Liver (tissue), 9 donors: ENCODE data around the gene FAM124A. TPM values are rescaled to one million over a fixed set of nuclear protein-coding genes. Genes with fewer than 3 reads are reported as not detected.

Experiments
- DNase-seq: peaks from one replicate; pipeline ENCODE4 v3.0.0-alpha.2; 2017; ENCODE audit warnings: low spot score
- H3K27ac ChIP-seq, 2 donors: one replicate each; pipeline ENCODE4 v1.7.0; 2013; ENCODE audit warnings: inconsistent platforms in 2 of 2, low read length in 2 of 2, control low read depth in 1 of 2, low read depth in 1 of 2, mild to moderate bottlenecking in 1 of 2
- H3K27me3 ChIP-seq, 4 donors: one replicate each; pipeline versions ENCODE4 v1.6.1 to v1.7.0; 2013; ENCODE audit warnings: low read length in 3 of 4, inconsistent platforms in 1 of 4, mild to moderate bottlenecking in 1 of 4, moderate library complexity in 1 of 4; ENCODE audit not compliant: control insufficient read depth in 4 of 4, insufficient read depth in 4 of 4
- H3K36me3 ChIP-seq, 4 donors: one replicate each; pipeline versions ENCODE4 v1.6.1 to v1.7.0; 2013; ENCODE audit warnings: low read length in 3 of 4, mild to moderate bottlenecking in 3 of 4, low read depth in 1 of 4, moderate library complexity in 1 of 4; ENCODE audit not compliant: control insufficient read depth in 4 of 4, insufficient read depth in 3 of 4
- H3K4me1 ChIP-seq, 4 donors: one replicate each; pipeline versions ENCODE4 v1.6.1 to v1.7.0; 2013; ENCODE audit warnings: low read length in 3 of 4, mild to moderate bottlenecking in 3 of 4, moderate library complexity in 1 of 4; ENCODE audit not compliant: control insufficient read depth in 4 of 4, insufficient read depth in 4 of 4
- H3K4me3 ChIP-seq, 3 donors: one replicate each; pipeline versions ENCODE4 v1.6.1 to v1.7.0; 2013; ENCODE audit warnings: low read length in 3 of 3, control low read depth in 1 of 3, low read depth in 1 of 3, mild to moderate bottlenecking in 1 of 3
- H3K9ac ChIP-seq, 2 donors: one replicate each; pipeline ENCODE4 v1.7.0; 2013; ENCODE audit warnings: low read length in 2 of 2, mild to moderate bottlenecking in 2 of 2, moderate library complexity in 2 of 2, control low read depth in 1 of 2, low read depth in 1 of 2
- H3K9me3 ChIP-seq, 4 donors: one replicate each; pipeline versions ENCODE4 v1.6.1 to v1.7.0; 2013; ENCODE audit warnings: low read length in 3 of 4; ENCODE audit not compliant: control insufficient read depth in 4 of 4
- EGR1 ChIP-seq, 2 donors: IDR thresholded peaks; 2 replicates each; pipeline ENCODE4 v1.6.1; 2016 to 2018; ENCODE audit warnings: antibody characterized with exemption in 2 of 2, low read depth in 2 of 2
- FOXA1 ChIP-seq: IDR thresholded peaks from 2 replicates; pipeline ENCODE4 v1.6.1; 2016; ENCODE audit warnings: antibody characterized with exemption
- FOXA2 ChIP-seq: IDR thresholded peaks from 2 replicates; pipeline ENCODE4 v1.6.1; 2016; ENCODE audit warnings: antibody characterized with exemption
- HNF4A ChIP-seq, 2 donors: conservative IDR thresholded peaks; 2 replicates each; pipeline ENCODE4 v1.6.1; 2016; ENCODE audit warnings: antibody characterized with exemption in 2 of 2, mild to moderate bottlenecking in 2 of 2
- HNF4G ChIP-seq: IDR thresholded peaks from 2 replicates; pipeline ENCODE4 v1.6.1; 2016; ENCODE audit warnings: antibody characterized with exemption
- JUND ChIP-seq, 2 donors: IDR thresholded peaks; 2 replicates each; pipeline ENCODE4 v1.6.1; 2016; ENCODE audit warnings: antibody characterized with exemption in 2 of 2
- NR2F2 ChIP-seq: IDR thresholded peaks from 2 replicates; pipeline ENCODE4 v1.6.1; 2016; ENCODE audit warnings: antibody characterized with exemption
- RAD21 ChIP-seq, 2 donors: IDR thresholded peaks; 2 replicates each; pipeline ENCODE4 v1.6.1; 2016; ENCODE audit warnings: antibody characterized with exemption in 2 of 2, mild to moderate bottlenecking in 2 of 2
- RXRA ChIP-seq, 2 donors: IDR thresholded peaks; 2 replicates each; pipeline ENCODE4 v1.6.1; 2017 to 2018; ENCODE audit warnings: antibody characterized with exemption in 2 of 2, mild to moderate bottlenecking in 1 of 2
- SP1 ChIP-seq: IDR thresholded peaks from 2 replicates; pipeline ENCODE4 v1.6.1; 2018; ENCODE audit warnings: antibody characterized with exemption, mild to moderate bottlenecking
- TAF1 ChIP-seq: conservative IDR thresholded peaks from 2 replicates; pipeline ENCODE4 v1.6.1; 2016; ENCODE audit warnings: antibody characterized with exemption, mild to moderate bottlenecking
- YY1 ChIP-seq: IDR thresholded peaks from 2 replicates; pipeline ENCODE4 v1.6.1; 2016; ENCODE audit warnings: antibody characterized with exemption, mild to moderate bottlenecking
- WGBS: extraction: QIAGEN DNeasy Blood & Tissue Kit; methylation state at CpG from one replicate; pipeline ENCODE4 v1.1.7; 2013; 5-methylcytosine and 5-hydroxymethylcytosine counted together
- polyA plus RNA-seq, 2 donors: library from polyadenylated mRNA; stranded (reverse) in 1 of 2; unstranded in 1 of 2; fragments of 200-250 nt in 1 of 2; fragments of >200 nt in 1 of 2; fragmentation: Nextera tagmentation in 1 of 2; extraction: Ambion mirVana in 1 of 2; gene quantifications; one replicate each; pipeline versions ENCODE4 v1.2.1 to v1.2.3, GENCODE V29; 2013 to 2015
- total RNA-seq, 2 donors: library from RNA; depleted of rRNA; stranded (reverse); fragments of >200 nt; gene quantifications; one replicate each; pipeline ENCODE4 v1.2.3, GENCODE V29; 2014
- TF ChIP-seq, protein P1 (sequence below): IDR thresholded peaks from 2 replicates; pipeline ENCODE4 v1.6.1; 2016; ENCODE audit warnings: antibody characterized with exemption, mild to moderate bottlenecking
- TF ChIP-seq, protein P2 (sequence below): IDR thresholded peaks from 2 replicates; pipeline ENCODE4 v1.6.1; 2016; ENCODE audit warnings: antibody characterized with exemption
- TF ChIP-seq, protein P3 (sequence below): IDR thresholded peaks from 2 replicates; pipeline ENCODE4 v1.6.1; 2016; ENCODE audit warnings: antibody characterized with exemption
- TF ChIP-seq, protein P4 (sequence below): fragments of 150-350 bp; IDR thresholded peaks from 2 replicates; pipeline ENCODE4 v1.5.1; 2017; ENCODE audit warnings: improper control_type of control experiment, low read depth, low read length; ENCODE audit not compliant: missing input control
- donor health status: healthy.
- donor health status: healthy.
- donor health status: healthy.
- donor health status: healthy.
- donor health status: healthy.

Gene FAM124A
- total and polyA plus RNA-seq, 4 donors, result 0.33 to 0.92 (median 0.46) TPM

DNA sequence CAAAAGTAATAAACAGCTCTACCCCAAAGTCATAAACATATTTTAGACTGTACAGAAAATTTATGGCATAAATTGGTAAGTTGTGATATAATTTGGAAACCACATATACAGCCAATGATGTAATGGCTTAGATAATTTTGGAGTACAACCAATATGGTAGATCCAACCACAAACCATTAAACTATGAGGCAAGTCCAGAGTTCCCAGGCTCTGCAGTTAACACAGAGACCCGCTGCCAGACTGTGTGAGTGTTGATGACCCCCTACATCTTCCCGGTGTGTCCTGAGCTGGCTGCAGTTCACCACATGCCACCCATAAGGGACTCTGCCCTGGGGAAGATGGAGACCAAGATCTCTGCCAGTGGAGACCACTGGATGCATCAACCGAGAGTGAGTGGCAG lies 107.4 kb downstream of the FAM124A start:
- Histone ChIP-seq H3K36me3 (no peaks in the 10 kb centered on the region), H3K4me1 (no peaks in the 10 kb centered on the region), H3K27me3 (no peaks in the 10 kb centered on the region), H3K9ac (no peak overlapping the region), H3K9me3 (no peaks in the 10 kb centered on the region), H3K4me3 (no peak overlapping the region), H3K27ac (no peak overlapping the region)
- DNase-seq, result no peak
- TF ChIP-seq, protein P1, sequence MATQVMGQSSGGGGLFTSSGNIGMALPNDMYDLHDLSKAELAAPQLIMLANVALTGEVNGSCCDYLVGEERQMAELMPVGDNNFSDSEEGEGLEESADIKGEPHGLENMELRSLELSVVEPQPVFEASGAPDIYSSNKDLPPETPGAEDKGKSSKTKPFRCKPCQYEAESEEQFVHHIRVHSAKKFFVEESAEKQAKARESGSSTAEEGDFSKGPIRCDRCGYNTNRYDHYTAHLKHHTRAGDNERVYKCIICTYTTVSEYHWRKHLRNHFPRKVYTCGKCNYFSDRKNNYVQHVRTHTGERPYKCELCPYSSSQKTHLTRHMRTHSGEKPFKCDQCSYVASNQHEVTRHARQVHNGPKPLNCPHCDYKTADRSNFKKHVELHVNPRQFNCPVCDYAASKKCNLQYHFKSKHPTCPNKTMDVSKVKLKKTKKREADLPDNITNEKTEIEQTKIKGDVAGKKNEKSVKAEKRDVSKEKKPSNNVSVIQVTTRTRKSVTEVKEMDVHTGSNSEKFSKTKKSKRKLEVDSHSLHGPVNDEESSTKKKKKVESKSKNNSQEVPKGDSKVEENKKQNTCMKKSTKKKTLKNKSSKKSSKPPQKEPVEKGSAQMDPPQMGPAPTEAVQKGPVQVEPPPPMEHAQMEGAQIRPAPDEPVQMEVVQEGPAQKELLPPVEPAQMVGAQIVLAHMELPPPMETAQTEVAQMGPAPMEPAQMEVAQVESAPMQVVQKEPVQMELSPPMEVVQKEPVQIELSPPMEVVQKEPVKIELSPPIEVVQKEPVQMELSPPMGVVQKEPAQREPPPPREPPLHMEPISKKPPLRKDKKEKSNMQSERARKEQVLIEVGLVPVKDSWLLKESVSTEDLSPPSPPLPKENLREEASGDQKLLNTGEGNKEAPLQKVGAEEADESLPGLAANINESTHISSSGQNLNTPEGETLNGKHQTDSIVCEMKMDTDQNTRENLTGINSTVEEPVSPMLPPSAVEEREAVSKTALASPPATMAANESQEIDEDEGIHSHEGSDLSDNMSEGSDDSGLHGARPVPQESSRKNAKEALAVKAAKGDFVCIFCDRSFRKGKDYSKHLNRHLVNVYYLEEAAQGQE, result no peak
- TF ChIP-seq HNF4G (no peak), HNF4A (conservative IDR thresholded peaks at IDR 0.05) (no peak), JUND (IDR thresholded peaks at IDR 0.05) (no peak), TAF1 (no peak), FOXA2 (no peak), RAD21 (IDR thresholded peaks at IDR 0.05) (no peak)
- WGBS, result 92% methylated on average over 3 of the region's 3 CpGs

DNA sequence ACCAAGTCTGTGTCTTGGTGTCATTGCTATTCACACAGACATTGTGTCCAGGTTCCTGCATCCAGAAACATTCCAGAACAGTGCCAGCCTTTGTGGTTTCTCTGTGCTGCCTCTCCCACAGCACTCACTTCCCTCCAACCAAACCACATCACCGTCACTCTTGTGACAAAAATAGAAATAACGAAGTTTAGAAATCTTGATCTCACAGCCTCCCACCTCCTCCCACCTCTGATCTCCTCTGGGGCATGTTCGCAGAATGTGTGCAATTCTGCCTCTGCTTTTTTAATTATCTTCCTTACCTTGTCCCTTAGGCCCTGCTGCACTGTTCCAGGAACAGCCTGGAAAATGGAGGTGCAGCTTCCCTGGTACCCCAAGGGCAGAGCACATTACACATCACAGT lies 108.6 kb downstream of the FAM124A start:
- Histone ChIP-seq H3K4me3 (no peak overlapping the region), H3K27ac (no peak overlapping the region), H3K9ac (no peak overlapping the region), H3K4me1 (no peaks in the 10 kb centered on the region), H3K27me3 (no peaks in the 10 kb centered on the region), H3K36me3 (no peaks in the 10 kb centered on the region), H3K9me3 (no peaks in the 10 kb centered on the region)
- TF ChIP-seq, protein P2, sequence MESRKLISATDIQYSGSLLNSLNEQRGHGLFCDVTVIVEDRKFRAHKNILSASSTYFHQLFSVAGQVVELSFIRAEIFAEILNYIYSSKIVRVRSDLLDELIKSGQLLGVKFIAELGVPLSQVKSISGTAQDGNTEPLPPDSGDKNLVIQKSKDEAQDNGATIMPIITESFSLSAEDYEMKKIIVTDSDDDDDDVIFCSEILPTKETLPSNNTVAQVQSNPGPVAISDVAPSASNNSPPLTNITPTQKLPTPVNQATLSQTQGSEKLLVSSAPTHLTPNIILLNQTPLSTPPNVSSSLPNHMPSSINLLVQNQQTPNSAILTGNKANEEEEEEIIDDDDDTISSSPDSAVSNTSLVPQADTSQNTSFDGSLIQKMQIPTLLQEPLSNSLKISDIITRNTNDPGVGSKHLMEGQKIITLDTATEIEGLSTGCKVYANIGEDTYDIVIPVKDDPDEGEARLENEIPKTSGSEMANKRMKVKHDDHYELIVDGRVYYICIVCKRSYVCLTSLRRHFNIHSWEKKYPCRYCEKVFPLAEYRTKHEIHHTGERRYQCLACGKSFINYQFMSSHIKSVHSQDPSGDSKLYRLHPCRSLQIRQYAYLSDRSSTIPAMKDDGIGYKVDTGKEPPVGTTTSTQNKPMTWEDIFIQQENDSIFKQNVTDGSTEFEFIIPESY, result no peak
- WGBS, result 76% methylated on average over 3 of the region's 3 CpGs
- DNase-seq, result no peak

DNA sequence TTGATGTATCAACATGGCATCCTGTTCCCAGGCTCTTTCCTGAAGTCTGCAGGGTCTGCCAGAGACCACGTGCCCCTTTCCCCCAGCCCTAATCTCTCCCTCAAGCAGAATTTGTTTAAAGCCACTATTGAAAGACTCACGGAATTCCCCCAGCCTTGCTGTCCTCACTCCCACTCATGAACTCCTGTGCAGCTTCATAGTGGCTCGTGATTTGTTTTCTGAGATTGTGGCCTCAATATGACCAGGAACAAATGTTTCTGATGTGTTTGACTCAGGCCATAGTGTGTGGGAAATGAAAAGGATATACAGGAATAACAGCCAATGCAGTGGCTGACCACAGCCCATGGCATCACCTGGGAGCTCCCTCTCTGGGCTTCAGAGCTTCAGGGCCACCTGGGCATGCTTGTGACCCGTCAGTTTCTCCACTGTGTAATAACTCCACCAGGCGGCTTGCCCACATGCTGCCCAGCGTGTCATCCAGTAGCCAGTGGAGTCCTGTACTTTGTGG lies 109.2 kb downstream of the FAM124A start:
- 80% methylated on average over 6 of the region's 6 CpGs for WGBS
- no peaks in the 10 kb centered on the region for H3K27me3 ChIP-seq

More for the DNA sequence above, 109.2 kb downstream of the FAM124A start:
- Histone ChIP-seq H3K27ac (no peak overlapping the region), H3K36me3 (no peaks in the 10 kb centered on the region), H3K4me3 (no peak overlapping the region), H3K9ac (no peak overlapping the region), H3K4me1 (no peaks in the 10 kb centered on the region), H3K9me3 (no peaks in the 10 kb centered on the region)
- TF ChIP-seq JUND (IDR thresholded peaks at IDR 0.05), result no peak
- TF ChIP-seq RAD21 (IDR thresholded peaks at IDR 0.05), result no peak
- no peak for TF ChIP-seq SP1
- no peak for TF ChIP-seq YY1
- TF ChIP-seq, protein P2, result no peak
- TF ChIP-seq, protein P3, sequence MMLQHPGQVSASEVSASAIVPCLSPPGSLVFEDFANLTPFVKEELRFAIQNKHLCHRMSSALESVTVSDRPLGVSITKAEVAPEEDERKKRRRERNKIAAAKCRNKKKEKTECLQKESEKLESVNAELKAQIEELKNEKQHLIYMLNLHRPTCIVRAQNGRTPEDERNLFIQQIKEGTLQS, result no peak
- no peak for TF ChIP-seq FOXA1
- TF ChIP-seq NR2F2, result no peak
- TF ChIP-seq TAF1, result no peak
- TF ChIP-seq, protein P4, sequence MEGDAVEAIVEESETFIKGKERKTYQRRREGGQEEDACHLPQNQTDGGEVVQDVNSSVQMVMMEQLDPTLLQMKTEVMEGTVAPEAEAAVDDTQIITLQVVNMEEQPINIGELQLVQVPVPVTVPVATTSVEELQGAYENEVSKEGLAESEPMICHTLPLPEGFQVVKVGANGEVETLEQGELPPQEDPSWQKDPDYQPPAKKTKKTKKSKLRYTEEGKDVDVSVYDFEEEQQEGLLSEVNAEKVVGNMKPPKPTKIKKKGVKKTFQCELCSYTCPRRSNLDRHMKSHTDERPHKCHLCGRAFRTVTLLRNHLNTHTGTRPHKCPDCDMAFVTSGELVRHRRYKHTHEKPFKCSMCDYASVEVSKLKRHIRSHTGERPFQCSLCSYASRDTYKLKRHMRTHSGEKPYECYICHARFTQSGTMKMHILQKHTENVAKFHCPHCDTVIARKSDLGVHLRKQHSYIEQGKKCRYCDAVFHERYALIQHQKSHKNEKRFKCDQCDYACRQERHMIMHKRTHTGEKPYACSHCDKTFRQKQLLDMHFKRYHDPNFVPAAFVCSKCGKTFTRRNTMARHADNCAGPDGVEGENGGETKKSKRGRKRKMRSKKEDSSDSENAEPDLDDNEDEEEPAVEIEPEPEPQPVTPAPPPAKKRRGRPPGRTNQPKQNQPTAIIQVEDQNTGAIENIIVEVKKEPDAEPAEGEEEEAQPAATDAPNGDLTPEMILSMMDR, result no peak
- no peak for TF ChIP-seq RXRA (IDR thresholded peaks at IDR 0.05)
- no peak for TF ChIP-seq EGR1 (IDR thresholded peaks at IDR 0.05; ENCODE audit: low read depth in 2 of 2)
- no peak for TF ChIP-seq HNF4G
- DNase-seq, result no peak
